Measurements from ENCODE around the gene CCDC86.

The CCDC86 gene

GRCh38 chr11:60872961-60873524 lies 31.1 kb downstream of the CCDC86 start:
- Histone ChIP-seq H3K27ac (ENCODE audit: low read depth, low read length) (no peak overlapping the region), H3K27me3 (ENCODE audit: insufficient read depth, low read length) (no peaks in the 10 kb centered on the region), H3K9ac (ENCODE audit: low read depth, low read length) (no peak overlapping the region), H3K9me3 (ENCODE audit: insufficient read depth, low read depth, low read length) (no peaks in the 10 kb centered on the region), H3K4me3 (ENCODE audit: low read length) (no peak overlapping the region), H3K4me1 (ENCODE audit: insufficient read depth, low read length) (0 out of 2 replicates have a peak, but pooled peaks cover 5% of the 10 kb centered on the region), H3K36me3 (ENCODE audit: insufficient read depth, low read length) (no peaks in the 10 kb centered on the region)
- 52% methylated on average over 16 of the region's 16 CpGs for WGBS

GRCh38 chr11:60873533-60873932 lies 31.6 kb downstream of the CCDC86 start:
- no peaks in the 10 kb centered on the region for H3K36me3 ChIP-seq (ENCODE audit: insufficient read depth, low read length)
- 0 out of 2 replicates have a peak, but pooled peaks cover 5% of the 10 kb centered on the region for H3K4me1 ChIP-seq (ENCODE audit: insufficient read depth, low read length)
- no peak overlapping the region for H3K27ac ChIP-seq (ENCODE audit: low read depth, low read length)
- H3K4me3 ChIP-seq (ENCODE audit: low read length): no peak overlapping the region
- H3K9ac ChIP-seq (ENCODE audit: low read depth, low read length): no peak overlapping the region
- H3K27me3 ChIP-seq (ENCODE audit: insufficient read depth, low read length): no peaks in the 10 kb centered on the region
- WGBS: 89% methylated on average over 12 of the region's 12 CpGs
- H3K9me3 ChIP-seq (ENCODE audit: insufficient read depth, low read depth, low read length): no peaks in the 10 kb centered on the region

GRCh38 chr11:60874421-60875365 lies 32.8 kb downstream of the CCDC86 start:
- H3K9me3 ChIP-seq (ENCODE audit: insufficient read depth, low read depth, low read length): no peaks in the 10 kb centered on the region
- 91% methylated on average over 13 of the region's 13 CpGs for WGBS

GRCh38 chr11:60875366-60876167 lies 33.7 kb downstream of the CCDC86 start:
- Histone ChIP-seq H3K27me3 (ENCODE audit: insufficient read depth, low read length) (no peaks in the 10 kb centered on the region), H3K9ac (ENCODE audit: low read depth, low read length) (no peak overlapping the region), H3K9me3 (ENCODE audit: insufficient read depth, low read depth, low read length) (no peaks in the 10 kb centered on the region), H3K27ac (ENCODE audit: low read depth, low read length) (no peak overlapping the region), H3K4me1 (ENCODE audit: insufficient read depth, low read length) (0 out of 2 replicates have a peak, but pooled peaks cover 5% of the 10 kb centered on the region), H3K4me3 (ENCODE audit: low read length) (no peak overlapping the region), H3K36me3 (ENCODE audit: insufficient read depth, low read length) (peaks cover 10% of the 10 kb centered on the region)
- WGBS: 97% methylated on average over 7 of the region's 7 CpGs

More at GRCh38 chr11:60874421-60875365, 32.8 kb downstream of the CCDC86 start:
- Histone ChIP-seq H3K4me3 (ENCODE audit: low read length) (no peak overlapping the region), H3K9ac (ENCODE audit: low read depth, low read length) (no peak overlapping the region), H3K36me3 (ENCODE audit: insufficient read depth, low read length) (peaks cover 4% of the 10 kb centered on the region; the same call in 1 of the 2 replicates), H3K27ac (ENCODE audit: low read depth, low read length) (no peak overlapping the region), H3K4me1 (ENCODE audit: insufficient read depth, low read length) (0 out of 2 replicates have a peak, but pooled peaks cover 5% of the 10 kb centered on the region), H3K27me3 (ENCODE audit: insufficient read depth, low read length) (no peaks in the 10 kb centered on the region)

GRCh38 chr11:60876168-60876485 lies 34.2 kb downstream of the CCDC86 start:
- 97% methylated on average over 2 of the region's 2 CpGs for WGBS
- Histone ChIP-seq H3K9ac (ENCODE audit: low read depth, low read length) (no peak overlapping the region), H3K9me3 (ENCODE audit: insufficient read depth, low read depth, low read length) (no peaks in the 10 kb centered on the region), H3K4me1 (ENCODE audit: insufficient read depth, low read length) (0 out of 2 replicates have a peak, but pooled peaks cover 5% of the 10 kb centered on the region), H3K27me3 (ENCODE audit: insufficient read depth, low read length) (no peaks in the 10 kb centered on the region), H3K4me3 (ENCODE audit: low read length) (no peak overlapping the region), H3K36me3 (ENCODE audit: insufficient read depth, low read length) (peaks cover 10% of the 10 kb centered on the region), H3K27ac (ENCODE audit: low read depth, low read length) (no peak overlapping the region)

GRCh38 chr11:60878245-60879101 lies 36.6 kb downstream of the CCDC86 start:
- H3K9ac ChIP-seq (ENCODE audit: low read depth, low read length): no peak overlapping the region
- WGBS: 87% methylated on average over 5 of the region's 5 CpGs

GRCh38 chr11:60879104-60879503 lies 37.2 kb downstream of the CCDC86 start:
- no peak overlapping the region for H3K27ac ChIP-seq (ENCODE audit: low read depth, low read length)
- H3K4me3 ChIP-seq (ENCODE audit: low read length): no peak overlapping the region
- H3K27me3 ChIP-seq (ENCODE audit: insufficient read depth, low read length): no peaks in the 10 kb centered on the region
- no peaks in the 10 kb centered on the region for H3K4me1 ChIP-seq (ENCODE audit: insufficient read depth, low read length)
- H3K9ac ChIP-seq (ENCODE audit: low read depth, low read length): no peak overlapping the region
- no peaks in the 10 kb centered on the region for H3K9me3 ChIP-seq (ENCODE audit: insufficient read depth, low read depth, low read length)
- H3K36me3 ChIP-seq (ENCODE audit: insufficient read depth, low read length): peaks cover 10% of the 10 kb centered on the region
- WGBS: 67% methylated on average over 1 of the region's 1 CpG

More at GRCh38 chr11:60878245-60879101, 36.6 kb downstream of the CCDC86 start:
- Histone ChIP-seq H3K4me3 (ENCODE audit: low read length) (no peak overlapping the region), H3K36me3 (ENCODE audit: insufficient read depth, low read length) (peaks cover 10% of the 10 kb centered on the region), H3K4me1 (ENCODE audit: insufficient read depth, low read length) (0 out of 2 replicates have a peak, but pooled peaks cover 1% of the 10 kb centered on the region), H3K27ac (ENCODE audit: low read depth, low read length) (no peak overlapping the region), H3K9me3 (ENCODE audit: insufficient read depth, low read depth, low read length) (no peaks in the 10 kb centered on the region), H3K27me3 (ENCODE audit: insufficient read depth, low read length) (no peaks in the 10 kb centered on the region)

- no peaks in the 10 kb centered on the region for H3K9me3 ChIP-seq (ENCODE audit: insufficient read depth, low read depth, low read length)
- no peak overlapping the region for H3K4me3 ChIP-seq (ENCODE audit: low read length)
- no peaks in the 10 kb centered on the region for H3K27me3 ChIP-seq (ENCODE audit: insufficient read depth, low read length)
- no peak overlapping the region for H3K27ac ChIP-seq (ENCODE audit: low read depth, low read length)
- peaks cover 10% of the 10 kb centered on the region for H3K36me3 ChIP-seq (ENCODE audit: insufficient read depth, low read length)
- 95% methylated on average over 4 of the region's 5 CpGs for WGBS
- no peak overlapping the region for H3K9ac ChIP-seq (ENCODE audit: low read depth, low read length)
- no peaks in the 10 kb centered on the region for H3K4me1 ChIP-seq (ENCODE audit: insufficient read depth, low read length)
These were observed 38.2 kb downstream of the CCDC86 start for GRCh38 chr11:60879971-60880588.

GRCh38 chr11:60880643-60881282 lies 38.9 kb downstream of the CCDC86 start:
- Histone ChIP-seq H3K36me3 (ENCODE audit: insufficient read depth, low read length) (peaks cover 10% of the 10 kb centered on the region), H3K4me1 (ENCODE audit: insufficient read depth, low read length) (no peaks in the 10 kb centered on the region), H3K27me3 (ENCODE audit: insufficient read depth, low read length) (no peaks in the 10 kb centered on the region), H3K9ac (ENCODE audit: low read depth, low read length) (no peak overlapping the region), H3K27ac (ENCODE audit: low read depth, low read length) (no peak overlapping the region), H3K9me3 (ENCODE audit: insufficient read depth, low read depth, low read length) (no peaks in the 10 kb centered on the region), H3K4me3 (ENCODE audit: low read length) (no peak overlapping the region)
- 95% methylated on average over 8 of the region's 8 CpGs for WGBS

GRCh38 chr11:60887556-60887955 lies 45.6 kb downstream of the CCDC86 start:
- H3K9me3 ChIP-seq (ENCODE audit: insufficient read depth, low read depth, low read length): no peaks in the 10 kb centered on the region
- H3K9ac ChIP-seq (ENCODE audit: low read depth, low read length): no peak overlapping the region
- H3K4me3 ChIP-seq (ENCODE audit: low read length): no peak overlapping the region
- no peaks in the 10 kb centered on the region for H3K4me1 ChIP-seq (ENCODE audit: insufficient read depth, low read length)
- H3K27me3 ChIP-seq (ENCODE audit: insufficient read depth, low read length): no peaks in the 10 kb centered on the region
- no peak overlapping the region for H3K27ac ChIP-seq (ENCODE audit: low read depth, low read length)
- peaks cover 29% of the 10 kb centered on the region for H3K36me3 ChIP-seq (ENCODE audit: insufficient read depth, low read length)
- WGBS: 74% methylated on average over 5 of the region's 5 CpGs

All from HUES64 (cell line).